ENCODE measurements around the gene CHGA.

GRCh38 chr14:92898566-92899131 is 24.3 kb upstream of the CHGA start:
- no peak for TF ChIP-seq POLR2AphosphoS5 (IDR thresholded peaks at IDR 0.05; ENCODE audit: low read depth, low read length)
- no peak for TF ChIP-seq CTCF (IDR thresholded peaks at IDR 0.05)
- TF ChIP-seq TCF7L2 (IDR thresholded peaks at IDR 0.05; ENCODE audit: low read depth, low read length) = no peak
- no peak for TF ChIP-seq REST (IDR thresholded peaks at IDR 0.05; ENCODE audit: insufficient read depth in 1 of 2, low read depth in 2 of 2, low read length in 1 of 2)

Measured in Panc1 (cell line).